SK-N-SH treated with all-trans-retinoic acid at 6 μM for 48 hours (cell line): ENCODE measurements around the gene SLC18A3.

Experiments used
- ATAC-seq: fragments of 200-7000 bp; cut with Tn5 transposase; 3 replicates; pipeline ENCODE4 v1.9.1; 2020; ENCODE audit warnings: mild to moderate bottlenecking, moderate library complexity
- ARNTL ChIP-seq: fragments of 450-650 bp; formaldehyde crosslinking; IDR thresholded peaks from 2 replicates; pipeline ENCODE4 v1.5.0; 2020; ENCODE audit warnings: low read depth, mild to moderate bottlenecking, moderate library complexity, borderline replicate concordance
- BACH2 ChIP-seq: fragments of 250-450 bp; sonication (Bioruptor Pico); IDR thresholded peaks from 2 replicates; pipeline ENCODE4 v1.9.0; 2021; ENCODE audit warnings: mild to moderate bottlenecking, borderline replicate concordance
- CREB5 ChIP-seq: fragments of 250-450 bp; sonication (Bioruptor Pico); IDR thresholded peaks from 2 replicates; pipeline ENCODE4 v1.5.1; 2020; ENCODE audit warnings: low read depth, mild to moderate bottlenecking, moderate library complexity
- CSDC2 ChIP-seq: fragments of 250-450 bp; sonication (Bioruptor Pico); IDR thresholded peaks from 2 replicates; pipeline ENCODE4 v1.5.0; 2020; ENCODE audit warnings: mild to moderate bottlenecking, moderate library complexity
- CSRNP3 ChIP-seq: fragments of 250-450 bp; sonication (Bioruptor Pico); IDR thresholded peaks from 2 replicates; pipeline ENCODE4 v1.5.1; 2021; ENCODE audit warnings: mild to moderate bottlenecking, moderate library complexity
- ESRRG ChIP-seq: fragments of 250-450 bp; sonication (Bioruptor Pico); IDR thresholded peaks from 2 replicates; pipeline ENCODE4 v1.6.1; 2021; ENCODE audit warnings: mild to moderate bottlenecking
- GLIS3 ChIP-seq: fragments of 250-450 bp; sonication (Bioruptor Pico); IDR thresholded peaks from 2 replicates; pipeline ENCODE4 v1.5.0; 2020; ENCODE audit warnings: mild to moderate bottlenecking, moderate library complexity
- ISL1 ChIP-seq: fragments of 250-450 bp; sonication (Bioruptor Pico); IDR thresholded peaks from 2 replicates; pipeline ENCODE4 v2.1.2; 2022; ENCODE audit warnings: mild to moderate bottlenecking, moderate library complexity
- PATZ1 ChIP-seq: fragments of 250-450 bp; sonication (Bioruptor Pico); IDR thresholded peaks from 2 replicates; pipeline ENCODE4 v1.8.0; 2020; ENCODE audit warnings: mild to moderate bottlenecking, moderate library complexity, borderline replicate concordance
- POU6F1 ChIP-seq: fragments of 250-450 bp; sonication (Bioruptor Pico); IDR thresholded peaks from 2 replicates; pipeline ENCODE4 v1.8.0; 2021; ENCODE audit warnings: low read depth, mild to moderate bottlenecking, moderate library complexity, borderline replicate concordance
- PPARA ChIP-seq: fragments of 250-450 bp; sonication (Bioruptor Pico); IDR thresholded peaks from 2 replicates; pipeline ENCODE4 v1.5.0; 2020; ENCODE audit warnings: mild to moderate bottlenecking, borderline replicate concordance
- RARB ChIP-seq: fragments of 250-450 bp; sonication (Bioruptor Pico); IDR thresholded peaks from 2 replicates; pipeline ENCODE4 v1.8.0; 2021; ENCODE audit warnings: mild to moderate bottlenecking, moderate library complexity
- SNAI2 ChIP-seq: fragments of 250-450 bp; sonication (Bioruptor Pico); IDR thresholded peaks from 2 replicates; pipeline ENCODE4 v1.5.0; 2020; ENCODE audit warnings: mild to moderate bottlenecking, moderate library complexity
- TCF4 ChIP-seq: fragments of 250-450 bp; sonication (Bioruptor Pico); IDR thresholded peaks from 2 replicates; pipeline ENCODE4 v1.8.0; 2021; ENCODE audit warnings: mild to moderate bottlenecking, moderate library complexity, borderline replicate concordance
- TOX ChIP-seq: fragments of 250-450 bp; sonication (Bioruptor Pico); IDR thresholded peaks from 2 replicates; pipeline ENCODE4 v1.8.0; 2021; ENCODE audit warnings: mild to moderate bottlenecking, moderate library complexity, borderline replicate concordance
- TSHZ2 ChIP-seq: fragments of 250-450 bp; sonication (Bioruptor Pico); IDR thresholded peaks from 2 replicates; pipeline ENCODE4 v1.5.0; 2020; ENCODE audit warnings: mild to moderate bottlenecking, moderate library complexity
- ZC3H10 ChIP-seq: fragments of 250-450 bp; sonication (Bioruptor Pico); IDR thresholded peaks from 2 replicates; pipeline ENCODE4 v1.5.1; 2021; ENCODE audit warnings: mild to moderate bottlenecking, moderate library complexity
- ZFP3 ChIP-seq: fragments of 250-450 bp; sonication (Bioruptor Pico); IDR thresholded peaks from 2 replicates; pipeline ENCODE4 v1.5.0; 2020; ENCODE audit warnings: mild to moderate bottlenecking, moderate library complexity
- ZFP30 ChIP-seq: fragments of 450-650 bp; formaldehyde crosslinking; IDR thresholded peaks from 2 replicates; pipeline ENCODE4 v1.5.0; 2022; ENCODE audit warnings: mild to moderate bottlenecking, moderate library complexity
- ZNF565 ChIP-seq: fragments of 450-650 bp; formaldehyde crosslinking; conservative IDR thresholded peaks from 2 replicates; pipeline ENCODE4 v1.5.0; 2020; ENCODE audit warnings: low read depth, mild to moderate bottlenecking, moderate library complexity
- ZNF70 ChIP-seq: fragments of 450-650 bp; formaldehyde crosslinking; IDR thresholded peaks from 2 replicates; pipeline ENCODE4 v1.5.0; 2020; ENCODE audit warnings: mild to moderate bottlenecking, moderate library complexity
- ZNF8 ChIP-seq: fragments of 450-650 bp; formaldehyde crosslinking; IDR thresholded peaks from 2 replicates; pipeline ENCODE4 v1.5.0; 2020; ENCODE audit warnings: mild to moderate bottlenecking, moderate library complexity

SLC18A3 gene

GRCh38 chr10:49605939-49606509 is 4.1 kb upstream of the SLC18A3 start:
- TF ChIP-seq SNAI2 (CRISPR knock-in tag) (no peak), ISL1 (CRISPR knock-in tag) (peak; percentile 82)
- TF ChIP-seq, all 23 proteins: peak for 1
- ATAC-seq: peak; percentile 42

- TF ChIP-seq PPARA (CRISPR knock-in tag) (no peak), ZC3H10 (CRISPR knock-in tag) (no peak), PATZ1 (CRISPR knock-in tag) (no peak), ZNF70 (CRISPR knock-in tag) (no peak), ESRRG (CRISPR knock-in tag) (no peak), BACH2 (CRISPR knock-in tag) (no peak), ZFP3 (CRISPR knock-in tag) (no peak), RARB (CRISPR knock-in tag) (no peak), ZFP30 (CRISPR knock-in tag) (no peak)
- no peak for ATAC-seq
Measured at GRCh38 chr10:49606981-49607535, 3.1 kb upstream of the SLC18A3 start.

GRCh38 chr10:49608166-49609005 is 1.7 kb upstream of the SLC18A3 start:
- ATAC-seq: no peak

More at GRCh38 chr10:49608166-49609005, 1.7 kb upstream of the SLC18A3 start:
- TF ChIP-seq CREB5 (CRISPR knock-in tag) (no peak), RARB (CRISPR knock-in tag) (no peak), ZFP3 (CRISPR knock-in tag) (no peak), CSDC2 (CRISPR knock-in tag) (no peak), ESRRG (CRISPR knock-in tag) (no peak), POU6F1 (CRISPR knock-in tag) (no peak), ZNF565 (no peak), PPARA (CRISPR knock-in tag) (no peak), ZFP30 (CRISPR knock-in tag) (no peak), GLIS3 (CRISPR knock-in tag) (no peak), SNAI2 (CRISPR knock-in tag) (no peak), ZNF8 (CRISPR knock-in tag) (no peak), CSRNP3 (no peak), PATZ1 (CRISPR knock-in tag) (no peak), TOX (CRISPR knock-in tag) (no peak), TCF4 (CRISPR knock-in tag) (no peak), ISL1 (CRISPR knock-in tag) (no peak), TSHZ2 (CRISPR knock-in tag) (no peak), ARNTL (CRISPR knock-in tag) (no peak)
